Head of caudate nucleus (tissue), 42 donors: ENCODE results near the gene CD248.
A peak's percentile ranks its signal among the peaks of the same experiment; 100 is the strongest.
"Not testable (repeated sequence)": the region's sequence is repeated elsewhere in the genome, so short reads cannot be mapped to it uniquely, and the experiment has no call there.

Experiments
- DNase-seq, 42 donors: peaks; one replicate each; pipeline versions ENCODE4 v3.0.0 to v3.0.0-alpha.2; 2020 to 2021; ENCODE audit warnings: mixed read lengths in 7 of 42
- intact Hi-C: fragments of 100-400 bp; cut with DNase I; formaldehyde crosslinking; loops from one replicate; pipeline ENCODE4 v1.15.0; 2022

CD248 gene

GRCh38 chr11:66282468-66283455 lies 34.1 kb downstream of the CD248 start:
- intact Hi-C loops: no loop called here

DNA sequence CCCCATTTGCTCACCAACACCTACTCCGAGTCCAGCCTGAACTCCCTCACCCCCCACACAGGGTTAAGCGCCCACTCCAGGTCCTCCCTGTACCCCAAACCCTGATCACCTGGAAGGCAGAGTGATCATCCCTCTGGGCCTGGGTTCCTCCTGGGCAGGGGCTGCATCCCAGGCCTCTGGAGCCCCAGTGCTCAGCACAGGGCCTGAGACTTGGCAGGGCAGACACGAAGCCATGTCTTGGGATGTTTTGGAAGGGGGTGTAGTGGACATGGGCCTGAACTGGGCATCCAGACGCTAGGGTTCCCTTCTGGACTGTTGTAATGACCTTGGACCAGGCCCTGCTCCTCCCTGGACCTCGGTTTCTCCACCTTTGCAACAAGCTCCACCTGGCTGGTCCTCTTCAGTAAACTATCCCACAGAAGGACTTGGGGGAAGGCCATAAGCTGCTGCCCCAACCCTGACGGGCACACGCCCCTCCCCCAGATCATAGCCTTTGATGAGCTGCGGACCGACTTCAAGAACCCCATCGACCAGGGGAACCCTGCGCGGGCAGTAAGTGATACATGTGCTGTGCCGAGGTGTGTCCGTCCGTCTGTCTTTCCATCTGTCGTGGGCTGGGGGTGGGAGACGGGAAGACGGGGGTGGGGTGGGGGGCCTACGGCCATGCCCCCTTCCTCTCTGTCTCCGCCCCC lies 34.9 kb downstream of the CD248 start:
- no peak for DNase-seq
- intact Hi-C loops: no loop called here

More at GRCh38 chr11:66282468-66283455, 34.1 kb downstream of the CD248 start:
- peak; percentile 99 to 100 (median 100) for DNase-seq

DNA sequence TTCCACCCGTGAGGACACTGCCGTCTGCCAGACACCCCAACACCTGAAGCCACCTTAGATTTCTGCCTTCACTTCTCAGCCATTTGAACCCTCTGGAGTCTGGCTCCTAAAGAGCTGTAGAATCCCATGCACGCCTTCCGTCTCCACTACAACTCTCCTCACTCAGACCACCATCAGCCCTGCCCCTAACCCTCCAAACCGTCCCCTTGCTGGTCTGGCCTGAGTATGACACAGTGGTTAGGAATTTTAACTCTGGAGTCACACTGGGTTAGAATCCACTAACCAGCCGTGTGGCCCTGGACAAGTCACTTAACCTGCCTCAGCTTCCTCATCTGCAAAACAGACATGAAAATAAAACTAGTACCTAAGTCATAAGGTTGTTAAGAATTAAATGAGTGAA lies 35.8 kb downstream of the CD248 start:
- intact Hi-C loops: no loop called here

DNA sequence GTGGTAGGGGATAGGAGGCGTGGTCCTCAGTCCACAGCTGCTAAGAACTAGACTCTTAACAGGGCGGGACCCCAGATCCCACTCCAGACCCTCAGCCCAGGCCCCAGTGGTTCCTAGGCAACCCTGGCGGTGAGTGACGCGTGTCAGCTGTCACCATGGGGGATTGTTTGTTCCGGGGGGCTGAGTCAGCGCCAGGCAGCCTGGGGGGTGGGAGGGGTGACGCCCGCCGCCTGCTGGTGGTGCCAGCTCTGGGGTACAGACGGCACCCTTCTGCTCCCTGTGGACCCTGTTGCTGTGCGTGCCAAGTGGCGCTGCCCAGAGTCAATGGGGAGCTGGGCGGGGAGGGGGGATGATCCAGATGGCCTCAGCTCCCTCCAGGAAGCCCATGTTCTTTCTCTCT lies 36.4 kb downstream of the CD248 start:
- intact Hi-C loops: no loop called here
- DNase-seq: no peak

More for the DNA sequence above, 35.8 kb downstream of the CD248 start:
- DNase-seq: no peak

DNA sequence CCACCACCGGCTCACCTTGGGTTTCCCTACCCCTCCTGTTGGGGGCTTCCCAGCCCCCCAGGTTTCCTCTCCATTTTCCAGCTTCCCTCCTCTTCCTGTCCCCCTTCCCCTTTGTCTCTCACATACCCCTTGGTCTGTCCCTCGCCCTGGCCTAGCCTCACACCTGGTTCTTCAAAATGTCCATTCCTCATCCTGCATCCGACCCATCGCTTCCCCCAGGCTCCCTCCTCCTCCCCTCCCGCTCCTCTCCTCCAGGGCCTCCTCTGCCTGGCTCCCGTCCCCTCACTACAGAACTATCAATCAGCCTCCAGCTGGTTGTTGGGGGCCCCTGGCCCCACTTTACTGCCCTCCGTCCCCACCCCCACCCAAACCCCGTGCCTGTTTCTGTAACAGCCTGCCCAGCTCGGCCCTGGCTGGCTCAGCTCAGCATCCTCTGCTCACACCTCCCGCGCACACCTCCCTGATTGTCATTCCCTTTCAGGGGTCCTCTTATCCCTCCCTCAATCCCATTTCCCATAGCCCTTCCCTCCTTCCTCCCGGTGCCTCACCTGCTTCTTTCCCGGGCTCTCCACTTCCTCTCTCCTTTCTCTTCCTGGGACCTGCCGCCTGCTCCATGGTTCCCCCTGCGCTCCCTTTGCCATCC lies 37.6 kb downstream of the CD248 start:
- intact Hi-C loops: no loop called here
- peak in 4 of 42 donors; percentile 31 to 47 (median 38) for DNase-seq

- intact Hi-C loops: no loop called here
- no peak for DNase-seq
These were observed 38.3 kb downstream of the CD248 start for GRCh38 chr11:66278363-66279091.

- peak in 24 of 42 donors; percentile 35 to 74 (median 60) for DNase-seq
- intact Hi-C loops: no loop called here
These were observed 39.1 kb downstream of the CD248 start, which contains the start of gene CNIH2 for GRCh38 chr11:66277471-66278362. TSS of gene CNIH2 (plus strand) at chr11:66278175. CDS start at chr11:66278457, 282 bp downstream.

- DNase-seq, intact Hi-C loops: not testable (repeated sequence)
These were observed 39.8 kb downstream of the CD248 start for GRCh38 chr11:66277064-66277463.

DNA sequence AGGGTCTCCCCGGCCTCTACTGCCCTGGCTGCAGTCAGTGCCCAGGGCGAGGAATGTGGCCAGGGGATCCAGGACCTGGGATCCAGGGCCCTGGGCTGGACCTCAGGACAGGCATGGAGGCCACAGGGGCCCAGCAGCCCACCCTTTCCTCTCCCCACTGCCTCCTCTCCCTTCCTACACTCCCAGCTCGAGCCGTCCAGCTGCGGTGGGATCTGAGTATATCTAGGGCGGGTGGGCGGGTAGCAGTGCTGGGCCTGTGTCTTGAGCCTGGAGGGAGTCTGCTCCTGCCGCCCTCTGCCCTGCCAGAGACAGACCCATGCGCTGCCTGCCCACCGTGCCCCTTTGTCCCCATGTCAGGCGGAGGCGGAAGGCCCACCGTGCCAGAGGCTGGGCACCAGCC lies 40.2 kb downstream of the CD248 start:
- DNase-seq, intact Hi-C loops: not testable (repeated sequence)

DNA sequence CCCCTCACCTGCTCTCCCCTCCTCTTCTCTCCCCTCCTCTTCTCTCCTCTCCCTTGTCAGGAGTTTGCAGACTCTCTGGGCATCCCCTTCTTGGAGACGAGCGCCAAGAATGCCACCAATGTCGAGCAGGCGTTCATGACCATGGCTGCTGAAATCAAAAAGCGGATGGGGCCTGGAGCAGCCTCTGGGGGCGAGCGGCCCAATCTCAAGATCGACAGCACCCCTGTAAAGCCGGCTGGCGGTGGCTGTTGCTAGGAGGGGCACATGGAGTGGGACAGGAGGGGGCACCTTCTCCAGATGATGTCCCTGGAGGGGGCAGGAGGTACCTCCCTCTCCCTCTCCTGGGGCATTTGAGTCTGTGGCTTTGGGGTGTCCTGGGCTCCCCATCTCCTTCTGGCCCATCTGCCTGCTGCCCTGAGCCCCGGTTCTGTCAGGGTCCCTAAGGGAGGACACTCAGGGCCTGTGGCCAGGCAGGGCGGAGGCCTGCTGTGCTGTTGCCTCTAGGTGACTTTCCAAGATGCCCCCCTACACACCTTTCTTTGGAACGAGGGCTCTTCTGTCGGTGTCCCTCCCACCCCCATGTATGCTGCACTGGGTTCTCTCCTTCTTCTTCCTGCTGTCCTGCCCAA lies 40.7 kb downstream of the CD248 start:
- intact Hi-C loops: no loop called here
- DNase-seq: no peak

DNA sequence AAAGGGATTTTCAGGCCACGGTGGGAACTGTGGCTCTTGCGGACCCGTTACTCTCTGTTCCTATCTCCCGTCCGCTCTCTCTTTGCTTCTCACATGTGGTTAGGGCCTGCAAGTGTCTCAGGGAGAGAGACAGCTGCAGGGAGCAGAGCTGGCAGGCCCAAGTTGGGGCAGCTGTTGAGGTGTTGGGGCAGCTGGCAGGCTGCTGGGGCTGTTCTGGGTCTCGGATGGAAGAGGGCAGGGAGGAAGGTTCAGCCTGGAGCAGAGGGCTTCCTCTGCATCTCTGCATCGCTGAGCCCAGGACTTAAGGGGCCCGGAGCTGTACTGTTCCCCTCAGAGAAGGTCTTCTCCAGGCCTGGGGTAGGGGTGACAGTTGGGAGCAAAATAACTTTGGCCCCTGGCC lies 41.4 kb downstream of the CD248 start:
- no peak for DNase-seq

GRCh38 chr11:66274219-66274618 lies 42.6 kb downstream of the CD248 start:
- DNase-seq: no peak
- intact Hi-C loops: no loop called here

More for the DNA sequence above, 41.4 kb downstream of the CD248 start:
- intact Hi-C loops: no loop called here

- no peak for DNase-seq
These were observed 44.2 kb downstream of the CD248 start for GRCh38 chr11:66272596-66272995.

DNA sequence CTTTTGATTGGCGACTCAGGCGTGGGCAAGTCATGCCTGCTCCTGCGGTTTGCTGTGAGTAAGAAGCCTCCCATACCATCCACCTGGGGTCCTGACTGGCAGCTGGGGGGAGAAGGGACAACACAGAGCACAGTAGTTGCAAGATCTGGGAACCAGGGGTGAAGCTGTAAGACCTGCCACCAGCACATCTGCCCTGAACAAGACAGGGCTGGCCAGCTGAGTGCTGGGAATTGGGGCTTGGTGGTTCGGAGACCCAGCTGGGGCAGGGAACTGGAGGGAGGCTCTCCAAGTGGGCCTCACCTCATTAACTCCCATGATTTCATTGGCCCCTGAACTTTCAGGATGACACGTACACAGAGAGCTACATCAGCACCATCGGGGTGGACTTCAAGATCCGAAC lies 45.0 kb downstream of the CD248 start:
- DNase-seq: no peak
- intact Hi-C loops: no loop called here

More at GRCh38 chr11:66272596-66272995, 44.2 kb downstream of the CD248 start:
- intact Hi-C loops: no loop called here

DNA sequence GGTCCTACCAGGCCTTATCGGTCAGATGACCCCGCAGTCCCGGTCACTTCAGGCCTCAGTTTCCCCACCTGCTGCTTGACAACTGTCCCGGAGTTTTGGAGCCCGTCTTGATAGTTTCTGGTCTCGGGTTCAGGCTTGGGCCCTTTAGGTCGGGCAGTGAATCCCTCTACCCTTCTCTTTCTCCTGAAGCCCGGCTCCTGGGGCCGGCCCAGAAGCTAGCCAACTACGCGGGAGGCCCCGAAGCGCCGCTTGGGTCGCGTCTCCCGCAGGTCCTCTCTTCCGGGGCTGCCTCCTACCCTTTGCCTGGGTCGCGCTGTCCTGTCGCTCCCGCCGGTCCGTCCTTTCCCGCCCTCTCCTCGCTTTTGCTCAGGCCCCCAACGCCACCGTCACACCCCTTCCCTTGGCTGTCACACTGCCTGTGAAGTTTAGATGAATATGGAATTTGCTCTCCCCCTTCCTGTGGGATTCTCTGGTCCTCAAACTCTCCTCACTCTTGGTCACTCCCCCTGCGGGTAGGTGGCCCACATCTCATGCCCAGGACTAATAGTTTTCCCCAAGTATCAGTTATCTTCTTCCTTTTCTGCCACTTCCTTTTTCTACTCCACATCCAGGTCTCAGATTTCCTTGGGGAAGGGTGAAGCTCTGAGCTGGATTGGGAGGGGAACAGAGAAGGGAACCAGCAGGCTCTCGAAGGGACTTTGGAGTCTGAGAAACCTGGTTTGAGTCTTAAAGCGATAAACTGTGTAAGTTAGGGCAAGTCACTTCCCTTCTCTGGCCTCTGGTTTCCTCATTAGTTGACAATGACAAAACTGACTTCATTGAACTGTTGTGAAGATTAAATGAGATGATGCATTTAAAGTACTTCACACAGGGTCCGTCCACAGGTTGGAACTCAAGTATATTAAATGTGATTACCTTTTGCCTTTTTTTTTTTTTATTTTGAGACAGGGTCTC lies 47.6 kb downstream of the CD248 start:
- peak in 2 of 42 donors; percentile 29 to 57 for DNase-seq
- intact Hi-C loops: no loop called here
